ENCODE measurements around the gene ADRB2. TPM values are rescaled to one million over a fixed set of nuclear protein-coding genes. Genes with fewer than 3 reads are reported as not detected.

The ADRB2 gene
- total RNA-seq, 1 donor from 2014 or later: 0.64 TPM

- Histone ChIP-seq H3K9ac (ENCODE audit: low read length) (no peak overlapping the region), H3K79me2 (ENCODE audit: insufficient read depth, low read length) (no peaks in the 10 kb centered on the region), H3K36me3 (ENCODE audit: insufficient read depth, low read length) (no peaks in the 10 kb centered on the region), H2AFZ (ENCODE audit: low read depth, low read length) (no peak overlapping the region), H3K4me2 (ENCODE audit: low read length) (no peak overlapping the region), H3K27me3 (ENCODE audit: insufficient read depth, low read length) (no peaks in the 10 kb centered on the region), H3K9me3 (ENCODE audit: insufficient read depth, low read depth, low read length) (no peaks in the 10 kb centered on the region), H3K4me3 (ENCODE audit: insufficient read depth, low read depth, low read length) (no peak overlapping the region), H3K27ac (ENCODE audit: low read depth, low read length) (no peak overlapping the region), H3K4me1 (ENCODE audit: insufficient read depth, low read length) (peaks cover 8% of the 10 kb centered on the region), H4K20me1 (ENCODE audit: insufficient read depth, low read length) (no peaks in the 10 kb centered on the region)
- Mint-ChIP-seq H3K9me3 (ENCODE audit: unreplicated experiment) (no peaks in the 10 kb centered on the region), H3K27me3 (ENCODE audit: low read depth, unreplicated experiment) (no peaks in the 10 kb centered on the region), H3K27ac (ENCODE audit: unreplicated experiment) (no peak overlapping the region), H3K4me3 (ENCODE audit: unreplicated experiment) (no peak overlapping the region), H3K36me3 (ENCODE audit: low read depth, unreplicated experiment) (no peaks in the 10 kb centered on the region), H3K4me1 (ENCODE audit: low read depth, unreplicated experiment) (peaks cover 10% of the 10 kb centered on the region)
- TF ChIP-seq CTCF (IDR thresholded peaks at IDR 0.05; ENCODE audit: insufficient read depth, low read depth, low read length): no peak
- no peak for TF ChIP-seq EZH2 (IDR thresholded peaks at IDR 0.05; ENCODE audit: insufficient read depth, low read length)
- no peak for DNase-seq (ENCODE audit: low read depth)
- no peak for FAIRE-seq
Observed at GRCh38 chr5:148780711-148781110, 45.7 kb upstream of the ADRB2 start.

- no peaks in the 10 kb centered on the region for H3K36me3 Mint-ChIP-seq (ENCODE audit: low read depth, unreplicated experiment)
- Histone ChIP-seq H3K36me3 (ENCODE audit: insufficient read depth, low read length) (no peaks in the 10 kb centered on the region), H3K27me3 (ENCODE audit: insufficient read depth, low read length) (no peaks in the 10 kb centered on the region), H3K4me2 (ENCODE audit: low read length) (no peak overlapping the region), H3K9ac (ENCODE audit: low read length) (no peak overlapping the region), H3K4me3 (ENCODE audit: insufficient read depth, low read depth, low read length) (no peak overlapping the region), H3K27ac (ENCODE audit: low read depth, low read length) (no peak overlapping the region), H3K79me2 (ENCODE audit: insufficient read depth, low read length) (no peaks in the 10 kb centered on the region), H3K9me3 (ENCODE audit: insufficient read depth, low read depth, low read length) (no peaks in the 10 kb centered on the region), H3K4me1 (ENCODE audit: insufficient read depth, low read length) (peaks cover 8% of the 10 kb centered on the region), H2AFZ (ENCODE audit: low read depth, low read length) (no peak overlapping the region), H4K20me1 (ENCODE audit: insufficient read depth, low read length) (no peaks in the 10 kb centered on the region)
- FAIRE-seq (no peak), DNase-seq (ENCODE audit: low read depth) (no peak)
- no peak overlapping the region for H3K4me3 Mint-ChIP-seq (ENCODE audit: unreplicated experiment)
- no peaks in the 10 kb centered on the region for H3K27me3 Mint-ChIP-seq (ENCODE audit: low read depth, unreplicated experiment)
- H3K9me3 Mint-ChIP-seq (ENCODE audit: unreplicated experiment): no peaks in the 10 kb centered on the region
- no peak for TF ChIP-seq EZH2 (IDR thresholded peaks at IDR 0.05; ENCODE audit: insufficient read depth, low read length)
- no peak for TF ChIP-seq CTCF (IDR thresholded peaks at IDR 0.05; ENCODE audit: insufficient read depth, low read depth, low read length)
- H3K27ac Mint-ChIP-seq (ENCODE audit: unreplicated experiment): no peak overlapping the region
- peaks cover 5% of the 10 kb centered on the region for H3K4me1 Mint-ChIP-seq (ENCODE audit: low read depth, unreplicated experiment)
Observed at GRCh38 chr5:148781766-148782165, 44.6 kb upstream of the ADRB2 start.

- FAIRE-seq (no peak), DNase-seq (ENCODE audit: low read depth) (no peak)
- Histone ChIP-seq H3K4me3 (ENCODE audit: insufficient read depth, low read depth, low read length) (no peak overlapping the region), H3K79me2 (ENCODE audit: insufficient read depth, low read length) (no peaks in the 10 kb centered on the region), H3K9me3 (ENCODE audit: insufficient read depth, low read depth, low read length) (no peaks in the 10 kb centered on the region), H4K20me1 (ENCODE audit: insufficient read depth, low read length) (no peaks in the 10 kb centered on the region), H3K4me2 (ENCODE audit: low read length) (no peak overlapping the region), H3K27ac (ENCODE audit: low read depth, low read length) (no peak overlapping the region), H3K9ac (ENCODE audit: low read length) (no peak overlapping the region), H2AFZ (ENCODE audit: low read depth, low read length) (no peak overlapping the region), H3K27me3 (ENCODE audit: insufficient read depth, low read length) (no peaks in the 10 kb centered on the region), H3K4me1 (ENCODE audit: insufficient read depth, low read length) (no peaks in the 10 kb centered on the region), H3K36me3 (ENCODE audit: insufficient read depth, low read length) (no peaks in the 10 kb centered on the region)
- Mint-ChIP-seq H3K4me3 (ENCODE audit: unreplicated experiment) (no peak overlapping the region), H3K27ac (ENCODE audit: unreplicated experiment) (no peak overlapping the region), H3K36me3 (ENCODE audit: low read depth, unreplicated experiment) (no peaks in the 10 kb centered on the region), H3K4me1 (ENCODE audit: low read depth, unreplicated experiment) (peaks cover 13% of the 10 kb centered on the region), H3K9me3 (ENCODE audit: unreplicated experiment) (no peaks in the 10 kb centered on the region), H3K27me3 (ENCODE audit: low read depth, unreplicated experiment) (no peaks in the 10 kb centered on the region)
- TF ChIP-seq EZH2 (IDR thresholded peaks at IDR 0.05; ENCODE audit: insufficient read depth, low read length) (no peak), CTCF (IDR thresholded peaks at IDR 0.05; ENCODE audit: insufficient read depth, low read depth, low read length) (no peak)
Observed at GRCh38 chr5:148785223-148785622, 41.2 kb upstream of the ADRB2 start.

Measured in astrocyte (in vitro differentiated cells and primary cell).